ENCODE data around the gene CPVL.

DNA sequence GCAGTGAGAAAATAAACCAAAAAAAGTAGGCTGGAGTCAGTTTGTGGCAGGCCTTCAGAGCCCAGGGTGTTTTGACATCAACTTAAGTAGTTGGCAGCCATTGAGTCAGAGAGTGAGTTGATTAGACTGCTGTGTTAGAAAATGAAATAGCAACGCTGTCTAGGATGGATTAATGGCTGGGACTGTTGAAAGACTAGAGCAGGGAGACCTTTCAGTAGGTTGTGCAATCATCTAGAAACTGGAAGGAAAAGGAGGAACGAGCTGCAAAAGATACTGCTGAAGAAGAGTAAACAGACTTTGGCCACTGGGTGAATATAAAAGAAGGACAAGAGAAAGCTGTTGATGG lies 159.6 kb downstream of the CPVL start:
- TF ChIP-seq CTCF (conservative IDR thresholded peaks at IDR 0.05 in 1 of 2, IDR thresholded peaks at IDR 0.05 in 1 of 2; ENCODE audit: extremely low read depth in 1 of 2, insufficient read depth in 1 of 2, low read depth in 1 of 2, low read length in 2 of 2) (no peak), EZH2 (IDR thresholded peaks at IDR 0.05; ENCODE audit: borderline replicate concordance, low read length) (no peak)
